ENCODE results near the gene P2RY14.
"Not testable (repeated sequence)": the region's sequence is repeated elsewhere in the genome, so short reads cannot be mapped to it uniquely, and the experiment has no call there.

The P2RY14 gene

GRCh38 chr3:151248772-151249337, 29.5 kb downstream of the P2RY14 start:
- DNase-seq: no peak

DNA sequence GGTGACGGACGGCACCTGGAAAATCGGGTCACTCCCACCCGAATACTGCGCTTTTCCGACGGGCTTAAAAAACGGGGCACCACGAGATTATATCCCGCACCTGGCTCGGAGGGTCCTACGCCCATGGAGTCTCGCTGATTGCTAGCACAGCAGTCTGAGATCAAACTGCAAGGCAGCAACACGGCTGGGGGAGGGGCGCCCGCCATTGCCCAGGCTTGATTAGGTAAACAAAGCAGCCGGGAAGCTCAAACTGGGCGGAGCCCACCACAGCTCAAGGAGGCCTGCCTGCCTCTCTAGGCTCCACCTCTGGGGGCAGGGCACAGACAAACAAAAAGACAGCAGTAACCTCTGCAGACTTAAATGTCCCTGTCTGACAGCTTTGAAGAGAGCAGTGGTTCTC, 36.3 kb downstream of the P2RY14 start:
- DNase-seq: not testable (repeated sequence)

GRCh38 chr3:151236736-151237135, 41.6 kb downstream of the P2RY14 start:
- no peak for DNase-seq

DNA sequence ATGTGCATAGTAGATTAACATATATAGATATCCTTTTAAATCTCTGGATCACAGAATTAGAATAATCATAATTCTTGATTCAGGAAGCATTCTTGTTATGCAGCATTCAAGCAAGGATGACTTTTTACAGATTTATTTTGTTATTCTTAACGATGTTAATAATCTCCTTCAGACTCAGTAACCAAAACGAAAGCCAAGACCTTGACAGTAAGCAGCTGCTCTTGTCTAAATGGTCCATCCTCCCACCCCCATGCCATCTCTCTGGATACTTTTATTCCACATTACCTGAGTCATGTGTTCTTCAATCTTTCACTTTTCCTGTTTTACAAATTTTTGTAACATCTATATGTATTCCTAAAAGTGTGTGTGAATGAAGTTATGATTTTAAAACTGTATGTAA, 42.0 kb downstream of the P2RY14 start:
- DNase-seq: no peak

- no peak for DNase-seq
Observed at GRCh38 chr3:151234825-151235224, 43.5 kb downstream of the P2RY14 start.

DNA sequence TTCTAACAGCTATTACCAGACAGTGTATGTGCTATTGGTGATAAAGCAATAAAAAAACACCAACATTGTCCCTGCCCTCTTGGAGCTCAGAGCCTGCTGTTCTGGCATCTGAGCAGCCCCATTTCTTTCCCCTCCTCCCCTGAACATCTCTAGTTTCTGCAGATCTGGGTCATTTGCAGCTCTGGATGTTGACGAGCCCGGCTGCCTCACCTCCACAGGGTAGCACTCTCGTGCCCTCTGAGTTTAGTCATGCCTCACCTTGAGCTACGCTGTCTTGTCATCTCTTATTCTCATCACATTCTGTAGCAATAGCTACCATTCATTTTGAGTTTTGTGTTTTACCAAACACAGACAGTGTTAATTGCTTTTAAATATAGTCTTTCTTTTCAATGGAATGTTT, 45.4 kb downstream of the P2RY14 start:
- no peak for DNase-seq

GRCh38 chr3:151232403-151232802, 45.9 kb downstream of the P2RY14 start:
- not testable (repeated sequence) for DNase-seq

DNA sequence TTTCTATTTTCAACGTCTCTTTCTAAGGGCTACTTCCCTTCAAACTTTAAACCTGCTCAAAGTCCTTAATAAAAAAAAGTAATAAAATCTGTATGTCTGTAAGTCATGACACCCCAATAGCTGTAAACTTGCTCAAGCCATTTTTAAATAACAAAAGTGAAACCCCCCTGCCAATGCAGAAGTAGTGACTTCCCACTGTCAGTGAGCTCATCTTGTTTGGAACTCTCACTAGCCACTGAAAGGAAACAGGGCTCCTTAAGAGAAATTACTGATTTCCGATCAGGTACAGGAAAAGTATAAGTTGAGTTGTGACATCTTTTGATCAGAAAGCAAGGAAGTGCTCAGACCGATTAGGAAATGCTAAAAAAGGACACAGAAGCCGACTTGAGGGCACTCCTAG, 47.7 kb downstream of the P2RY14 start:
- no peak for DNase-seq

GRCh38 chr3:151228666-151229040, 49.7 kb downstream of the P2RY14 start:
- DNase-seq: no peak

- peak; percentile 59 for DNase-seq
Observed at GRCh38 chr3:151227807-151228665, 50.3 kb downstream of the P2RY14 start.

DNA sequence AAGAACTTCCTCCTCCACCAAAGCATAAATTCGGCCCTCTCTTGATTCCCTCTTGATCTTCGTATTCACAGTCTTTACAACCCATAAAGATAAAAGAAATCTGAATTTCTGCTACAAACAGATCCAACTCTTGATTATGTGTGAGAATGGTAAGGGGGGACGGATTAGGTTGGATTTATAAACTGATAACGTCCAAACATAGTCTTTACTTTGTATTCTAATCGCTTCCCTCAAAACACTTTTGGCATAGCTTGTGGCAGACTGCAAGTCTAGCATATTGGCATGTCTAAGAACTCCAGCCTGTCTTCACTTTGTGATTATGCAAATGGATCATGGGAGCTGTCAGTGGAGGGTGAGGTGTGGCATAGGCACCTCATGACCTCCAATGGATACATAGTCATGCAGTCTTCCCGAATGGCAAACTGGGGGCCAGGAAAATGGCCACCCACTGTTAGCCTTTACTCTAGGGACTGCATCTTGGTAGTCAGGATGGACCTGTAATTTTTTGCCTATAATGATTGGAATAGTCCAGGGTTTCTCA, 51.0 kb downstream of the P2RY14 start:
- DNase-seq: no peak

GRCh38 chr3:151226825-151227224, 51.5 kb downstream of the P2RY14 start:
- DNase-seq: no peak

DNA sequence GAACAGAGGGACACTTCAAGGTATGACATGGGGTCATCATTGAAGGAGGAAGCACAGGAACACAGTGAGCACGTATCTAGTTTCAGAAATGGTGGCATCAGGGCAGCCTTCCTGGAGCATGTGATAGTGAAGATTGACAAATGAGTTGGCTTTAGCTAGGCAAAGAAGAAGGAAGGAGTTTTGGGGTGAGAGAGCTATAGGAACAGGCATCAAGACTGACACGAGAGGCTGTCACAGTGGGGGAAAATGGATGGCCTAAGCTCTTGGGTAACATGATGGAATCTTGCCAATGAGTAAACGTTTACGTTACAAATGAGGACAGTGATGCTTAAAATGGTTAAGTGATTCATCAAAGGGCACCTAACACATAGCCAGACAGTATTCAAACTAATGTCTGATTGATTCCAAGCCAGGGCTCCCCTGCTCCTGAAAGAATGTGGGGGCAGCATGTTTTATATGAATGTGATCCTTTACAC, 52.2 kb downstream of the P2RY14 start:
- peak; percentile 69 for DNase-seq

- DNase-seq: no peak
Observed at GRCh38 chr3:151225040-151225975, 53.0 kb downstream of the P2RY14 start.

DNA sequence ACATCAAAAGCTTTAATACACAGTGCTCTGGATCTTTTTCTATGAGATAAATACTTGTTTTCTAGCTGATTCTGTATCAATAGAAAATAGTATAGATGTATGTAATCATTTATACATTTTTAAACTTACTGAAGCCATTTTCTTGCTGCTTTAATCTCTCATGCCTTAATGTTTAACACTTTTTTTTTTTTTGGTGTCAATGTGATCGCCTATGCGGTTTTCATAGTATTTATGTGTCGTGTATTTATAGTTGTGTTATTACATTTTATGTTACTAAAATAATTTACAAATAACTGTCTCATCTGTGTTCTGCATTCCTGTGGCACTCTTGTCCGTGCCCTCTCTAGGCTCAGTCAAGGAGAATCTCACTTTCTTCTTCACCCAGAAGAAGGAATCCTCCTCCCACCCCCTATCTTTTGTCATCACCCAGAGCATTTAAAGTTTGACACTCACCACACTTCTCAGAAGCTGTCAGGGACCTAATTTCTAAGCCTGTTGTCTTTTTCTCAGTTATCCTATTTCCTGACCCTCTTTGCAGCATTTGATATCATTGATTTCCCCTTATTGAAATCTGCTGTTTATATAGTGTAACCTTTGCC, 54.0 kb downstream of the P2RY14 start:
- no peak for DNase-seq

- no peak for DNase-seq
Observed at GRCh38 chr3:151219056-151219455, 59.3 kb downstream of the P2RY14 start.

- DNase-seq: no peak
Observed at GRCh38 chr3:151218136-151218535, 60.2 kb downstream of the P2RY14 start.

- no peak for DNase-seq
Observed at GRCh38 chr3:151216641-151217607, 61.4 kb downstream of the P2RY14 start.

- no peak for DNase-seq
Observed at GRCh38 chr3:151214459-151214858, 63.9 kb downstream of the P2RY14 start.

- no peak for DNase-seq
Observed at GRCh38 chr3:151213881-151214280, 64.5 kb downstream of the P2RY14 start.

- DNase-seq: no peak
Observed at GRCh38 chr3:151213151-151213550, 65.2 kb downstream of the P2RY14 start.

Data from COR-L47 (cell line).